H1 (cell line): ENCODE measurements around the gene PEX12. TPM values are rescaled to one million over a fixed set of nuclear protein-coding genes. Genes with fewer than 3 reads are reported as not detected.
A peak's percentile ranks its signal among the peaks of the same experiment; 100 is the strongest.

Experiments used
- CEBPB ChIP-seq: IDR thresholded peaks from 2 replicates; pipeline ENCODE4 v1.6.1; 2012; ENCODE audit warnings: low read depth, low read length
- EGR1 ChIP-seq: IDR thresholded peaks from 2 replicates; pipeline ENCODE4 v1.6.1; 2011; ENCODE audit warnings: low read depth, low read length, borderline replicate concordance
- HDAC6 ChIP-seq: IDR thresholded peaks from one replicate; pipeline ENCODE4 v1.7.1; 2012; ENCODE audit warnings: low read depth, mild to moderate bottlenecking, inconsistent platforms, low read length, moderate library complexity
- JUND ChIP-seq: IDR thresholded peaks from 2 replicates; pipeline ENCODE4 v1.6.1; 2011; ENCODE audit warnings: mild to moderate bottlenecking, improper control_type of control experiment, low read length
- KDM4A ChIP-seq: IDR thresholded peaks from one replicate; pipeline ENCODE4 v1.7.1; 2012; ENCODE audit warnings: low read depth, mild to moderate bottlenecking, moderate library complexity, low read length, inconsistent platforms; ENCODE audit not compliant: severe bottlenecking
- POU5F1 ChIP-seq: IDR thresholded peaks from 2 replicates; pipeline ENCODE4 v1.6.1; 2011; ENCODE audit warnings: low read depth, mild to moderate bottlenecking, low read length, moderate library complexity
- TEAD4 ChIP-seq: IDR thresholded peaks from 2 replicates; pipeline ENCODE4 v1.6.1; 2012; ENCODE audit warnings: low read depth, low read length, inconsistent platforms, mixed read lengths
- polyA plus RNA-seq, 7 experiments: library from polyadenylated mRNA; depleted of rRNA in 3 of 7; stranded (reverse) in 5 of 7; unstranded in 2 of 7; fragments of >200 nt in 5 of 7; fragments of 200-250 nt in 2 of 7; gene quantifications; 1 replicate in 5 of 7; 2 replicates in 1 of 7; 4 replicates in 1 of 7; pipeline versions ENCODE4 v1.2.1 to v1.2.3, GENCODE V29; 2011 to 2013; ENCODE audit warnings: missing spikeins in 2 of 7, mixed read lengths in 2 of 7
- total RNA-seq: library from RNA; stranded (reverse); fragmentation: NEBNext Ultra II Directional; extraction: Animal tissue kit (Norgen Biotek cat#: 25700); gene quantifications from 2 replicates; pipeline ENCODE4 v1.2.1, GENCODE V29; 2021
- TF ChIP-seq, protein P1 (sequence below): IDR thresholded peaks from 2 replicates; pipeline ENCODE4 v1.6.1; 2012; ENCODE audit warnings: low read length, inconsistent platforms

The PEX12 gene
- total and polyA plus RNA-seq, 2 of the 8 experiments (the other 6 are each of a cell fraction or from before 2014, with no cell fraction given): 3.0 to 5.9 TPM

DNA sequence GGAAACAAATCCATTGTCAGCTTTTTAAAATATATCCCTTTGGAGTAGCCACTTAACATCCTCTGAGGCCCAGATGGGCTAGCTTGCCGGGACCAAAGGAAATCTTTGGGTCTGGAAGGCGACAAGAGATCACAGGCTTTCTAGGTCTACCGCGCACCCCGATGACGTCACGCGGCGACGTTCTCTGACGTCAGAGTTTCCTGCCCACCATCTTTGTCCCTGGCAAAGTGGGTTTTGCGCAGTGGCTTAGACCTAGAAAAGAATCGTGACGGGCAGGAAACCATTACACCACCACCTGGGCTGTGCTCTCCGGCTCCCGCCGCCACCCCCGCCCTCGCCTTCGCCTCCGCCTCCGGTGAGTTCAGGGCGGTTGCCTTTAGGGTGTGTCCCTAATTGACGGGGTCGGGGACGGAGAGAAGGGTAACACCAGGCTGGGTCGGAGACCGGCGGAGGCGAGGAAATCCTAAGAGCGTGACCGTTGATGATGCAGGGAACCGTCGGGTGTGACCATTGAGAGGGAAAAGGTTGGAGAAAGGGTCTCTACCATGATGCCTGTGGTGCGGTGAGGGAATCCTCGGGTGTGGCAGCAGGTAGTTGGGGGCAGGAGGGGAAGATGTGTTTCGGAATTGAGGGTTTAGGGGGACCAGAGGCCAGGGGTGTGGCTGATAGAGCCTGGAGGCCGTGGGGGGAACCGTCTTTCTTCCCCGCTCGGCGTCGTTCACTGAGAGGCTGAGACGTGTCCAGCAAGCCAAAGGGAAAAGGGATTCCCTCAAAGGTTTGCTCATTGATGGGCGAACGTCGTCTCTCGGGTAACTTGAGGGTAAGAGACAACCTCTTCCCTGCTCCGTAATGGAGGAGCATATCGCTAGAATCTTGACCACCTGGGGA lies 8.9 kb upstream of the PEX12 start, which contains the start of gene AP2B1 (continued):
- TF ChIP-seq JUND (peak; percentile 97), EGR1 (peak; percentile 60; the same call in 1 of the 2 replicates), KDM4A (peak; percentile 99), POU5F1 (no peak), CEBPB (no peak), HDAC6 (no peak), TEAD4 (no peak)
- TF ChIP-seq, protein P1, sequence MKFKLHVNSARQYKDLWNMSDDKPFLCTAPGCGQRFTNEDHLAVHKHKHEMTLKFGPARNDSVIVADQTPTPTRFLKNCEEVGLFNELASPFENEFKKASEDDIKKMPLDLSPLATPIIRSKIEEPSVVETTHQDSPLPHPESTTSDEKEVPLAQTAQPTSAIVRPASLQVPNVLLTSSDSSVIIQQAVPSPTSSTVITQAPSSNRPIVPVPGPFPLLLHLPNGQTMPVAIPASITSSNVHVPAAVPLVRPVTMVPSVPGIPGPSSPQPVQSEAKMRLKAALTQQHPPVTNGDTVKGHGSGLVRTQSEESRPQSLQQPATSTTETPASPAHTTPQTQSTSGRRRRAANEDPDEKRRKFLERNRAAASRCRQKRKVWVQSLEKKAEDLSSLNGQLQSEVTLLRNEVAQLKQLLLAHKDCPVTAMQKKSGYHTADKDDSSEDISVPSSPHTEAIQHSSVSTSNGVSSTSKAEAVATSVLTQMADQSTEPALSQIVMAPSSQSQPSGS: peak; percentile 95
